Spinal cord (tissue), 10 donors: ENCODE measurements around the gene MMP25. TPM values are rescaled to one million over a fixed set of nuclear protein-coding genes. Genes with fewer than 3 reads are reported as not detected.
"Not testable (repeated sequence)": the region's sequence is repeated elsewhere in the genome, so short reads cannot be mapped to it uniquely, and the experiment has no call there.

ENCODE experiments used
- DNase-seq, 6 donors: peaks; one replicate each; pipeline versions ENCODE4 v3.0.0 to v3.0.0-alpha.2; 2013 to 2015; ENCODE audit warnings: low spot score in 6 of 6, low read depth in 4 of 6
- H3K27ac ChIP-seq: one replicate; pipeline ENCODE4 v1.5.1; 2013; ENCODE audit warnings: low read depth, low read length, control low read depth
- H3K27me3 ChIP-seq: one replicate; pipeline ENCODE4 v1.6.1; 2013; ENCODE audit warnings: low read length; ENCODE audit not compliant: control insufficient read depth, insufficient read depth
- H3K36me3 ChIP-seq: one replicate; pipeline ENCODE4 v1.6.1; 2013; ENCODE audit warnings: low read length; ENCODE audit not compliant: control insufficient read depth, insufficient read depth
- H3K4me1 ChIP-seq: one replicate; pipeline ENCODE4 v1.6.1; 2013; ENCODE audit warnings: low read length; ENCODE audit not compliant: control insufficient read depth, insufficient read depth
- H3K4me3 ChIP-seq: one replicate; pipeline ENCODE4 v1.5.1; 2013; ENCODE audit warnings: low read depth, low read length, control low read depth
- H3K9me3 ChIP-seq: one replicate; pipeline ENCODE4 v1.6.1; 2013; ENCODE audit warnings: low read length; ENCODE audit not compliant: control insufficient read depth, insufficient read depth
- WGBS: methylation state at CpG from one replicate; pipeline ENCODE4 v1.1.5; 2013; ENCODE audit warnings: missing lambda C conversion rate; ENCODE audit not compliant: insufficient coverage; 5-methylcytosine and 5-hydroxymethylcytosine counted together
- polyA plus RNA-seq, 2 donors: library from polyadenylated mRNA; unstranded; fragments of 120-200 nt; gene quantifications; one replicate each; pipeline ENCODE4 v1.2.1, GENCODE V29; 2013; ENCODE audit not compliant: insufficient read length in 2 of 2
- total RNA-seq, 2 donors: library from RNA; depleted of rRNA in 1 of 2; stranded (reverse); fragments of 120-200 nt in 1 of 2; fragments of >200 nt in 1 of 2; gene quantifications; one replicate each; pipeline versions ENCODE4 v1.2.3 to v1.2.4, GENCODE V29; 2013 to 2014
- donor health status: healthy.

Gene MMP25
- total and polyA plus RNA-seq, 4 donors: 1.2 to 10.5 (median 4.3) TPM

DNA sequence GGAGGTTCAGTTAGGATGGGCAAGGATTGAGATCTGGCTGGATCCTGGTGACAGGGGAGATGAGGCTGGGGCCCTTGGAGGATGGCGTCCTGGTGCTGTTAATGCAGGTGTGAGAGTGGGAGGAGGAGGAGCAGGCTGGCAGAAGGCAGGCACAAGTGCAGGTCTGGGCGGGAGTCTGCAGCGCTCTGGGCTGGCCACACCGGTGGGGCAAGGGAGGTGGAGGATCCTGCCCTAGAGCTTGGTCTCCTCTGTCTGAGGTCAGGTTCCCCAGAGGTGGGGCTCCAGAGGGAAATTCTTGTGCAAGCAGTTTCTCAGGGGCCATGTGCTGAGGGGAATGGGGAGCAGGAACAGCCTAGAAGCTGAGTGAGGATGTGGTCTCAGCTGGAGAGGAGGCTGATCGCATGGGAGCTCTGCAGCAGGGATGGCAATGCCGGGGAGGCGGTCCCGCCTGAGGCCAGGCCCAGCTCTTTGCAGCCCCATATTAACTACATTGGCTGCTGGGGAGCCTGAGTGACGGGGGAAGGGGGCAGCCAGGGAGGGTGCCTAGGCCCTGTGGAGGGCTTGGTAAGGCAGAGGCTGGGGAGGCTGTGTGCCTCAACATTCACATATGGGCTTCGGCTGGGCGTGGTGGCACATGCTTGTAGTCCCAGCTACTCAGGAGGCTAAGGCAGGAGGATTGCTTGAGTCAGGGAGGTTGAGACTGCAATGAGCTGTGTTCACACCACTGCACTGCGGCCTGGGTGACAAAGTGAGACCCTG, 6.4 kb downstream of the MMP25 start:
- H3K9me3 ChIP-seq, H3K4me3 ChIP-seq, DNase-seq, H3K4me1 ChIP-seq, H3K27ac ChIP-seq: not testable (repeated sequence)
- WGBS: no CpG with 5 or more reads among the region's 12 CpGs
- Histone ChIP-seq H3K27me3 (peaks cover 24% of the 10 kb centered on the region), H3K36me3 (peaks cover 29% of the 10 kb centered on the region)

DNA sequence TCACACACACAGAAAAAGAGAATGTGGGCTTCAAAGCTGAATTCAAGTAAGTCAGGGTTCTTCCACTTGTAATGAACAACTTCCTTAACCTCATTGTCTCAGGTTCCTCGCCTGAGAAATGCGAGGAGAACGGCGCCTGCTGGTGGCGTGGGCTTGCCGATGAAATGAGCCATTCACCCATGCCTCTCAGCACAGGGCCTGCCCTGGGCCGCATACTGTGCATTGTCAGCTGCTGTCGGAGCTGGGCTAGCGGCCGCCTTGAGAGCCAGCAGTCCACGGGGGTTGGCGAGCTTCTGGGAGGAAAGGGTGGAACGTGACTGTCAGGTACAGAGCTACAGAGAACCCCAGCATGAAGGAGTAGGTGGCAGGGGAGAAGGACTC, 7.0 kb downstream of the MMP25 start:
- not testable (repeated sequence) for H3K9me3 ChIP-seq, H3K4me3 ChIP-seq, H3K27ac ChIP-seq, DNase-seq
- Histone ChIP-seq H3K36me3 (peaks cover 29% of the 10 kb centered on the region), H3K27me3 (peaks cover 19% of the 10 kb centered on the region), H3K4me1 (peaks cover 12% of the 10 kb centered on the region)
- WGBS: 90% methylated on average over 6 of the region's 13 CpGs

DNA sequence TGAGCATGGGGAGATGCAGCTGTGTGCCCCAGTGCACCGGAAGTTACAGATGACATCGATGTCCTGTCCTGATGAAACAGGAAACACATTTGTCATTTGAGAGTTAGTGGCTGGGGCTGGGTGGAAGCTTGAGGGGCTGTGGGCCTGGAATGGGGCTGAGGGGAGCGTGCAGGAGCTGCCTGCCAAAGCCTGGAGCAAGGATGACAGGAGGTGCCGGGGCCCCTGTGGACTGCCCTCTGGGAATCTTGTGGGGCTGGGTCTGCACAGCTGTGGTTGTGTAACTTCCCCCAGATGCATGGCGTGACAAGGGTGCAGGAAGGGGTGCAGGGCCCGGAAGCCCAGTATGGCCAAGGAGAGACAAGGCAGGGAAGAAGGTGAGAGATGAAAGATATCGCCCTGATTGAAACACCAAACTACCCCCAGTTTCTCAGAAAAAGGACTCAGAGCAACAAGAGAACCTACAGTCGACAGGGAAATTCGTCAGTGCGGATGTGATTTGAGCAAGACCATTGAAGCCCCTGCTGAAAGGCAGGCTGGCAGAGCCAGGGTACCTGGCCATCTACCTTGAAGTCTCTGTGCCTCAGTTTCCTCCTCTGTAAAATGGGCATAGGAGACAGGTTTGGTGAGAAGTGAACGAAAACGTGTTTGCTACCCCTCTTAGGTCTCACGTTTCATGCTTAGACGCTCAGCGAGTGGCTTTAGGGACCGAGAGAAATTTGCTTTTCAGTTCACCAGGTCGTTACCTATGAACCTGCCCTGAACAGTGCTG, 8.8 kb downstream of the MMP25 start:
- H3K9me3 ChIP-seq: no peaks in the 10 kb centered on the region
- WGBS: 79% methylated on average over 15 of the region's 17 CpGs
- no peak for DNase-seq
- H3K27ac ChIP-seq: no peak overlapping the region
- H3K36me3 ChIP-seq: peaks cover 29% of the 10 kb centered on the region
- H3K4me1 ChIP-seq: peaks cover 22% of the 10 kb centered on the region
- H3K4me3 ChIP-seq: no peak overlapping the region
- H3K27me3 ChIP-seq: peaks cover 2% of the 10 kb centered on the region

DNA sequence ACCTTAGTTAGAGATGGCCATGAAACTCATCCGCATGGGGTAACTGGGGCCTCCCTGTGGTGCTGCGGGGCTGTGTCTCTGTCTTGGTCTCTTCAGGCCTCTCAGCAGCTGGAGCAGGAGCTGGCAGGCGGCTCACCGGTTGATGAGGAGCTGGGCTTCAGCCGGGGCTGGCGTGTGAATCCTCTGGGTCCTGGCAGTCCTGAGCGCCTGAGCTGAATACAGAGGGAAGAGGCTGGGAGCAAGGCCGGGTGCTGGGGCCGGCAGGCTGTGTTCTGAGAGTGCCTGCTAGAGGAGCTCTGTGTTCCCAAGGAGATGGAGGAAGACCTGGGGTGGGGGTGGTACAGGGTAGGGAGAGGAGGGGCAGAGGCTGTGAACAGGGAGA, 9.4 kb downstream of the MMP25 start:
- peak in 1 of 6 donors; percentile 12 for DNase-seq
- Histone ChIP-seq H3K36me3 (peaks cover 29% of the 10 kb centered on the region), H3K4me1 (peaks cover 22% of the 10 kb centered on the region)
- not testable (repeated sequence) for H3K27ac ChIP-seq, H3K27me3 ChIP-seq, H3K4me3 ChIP-seq, H3K9me3 ChIP-seq
- 18% methylated on average over 9 of the region's 9 CpGs for WGBS

DNA sequence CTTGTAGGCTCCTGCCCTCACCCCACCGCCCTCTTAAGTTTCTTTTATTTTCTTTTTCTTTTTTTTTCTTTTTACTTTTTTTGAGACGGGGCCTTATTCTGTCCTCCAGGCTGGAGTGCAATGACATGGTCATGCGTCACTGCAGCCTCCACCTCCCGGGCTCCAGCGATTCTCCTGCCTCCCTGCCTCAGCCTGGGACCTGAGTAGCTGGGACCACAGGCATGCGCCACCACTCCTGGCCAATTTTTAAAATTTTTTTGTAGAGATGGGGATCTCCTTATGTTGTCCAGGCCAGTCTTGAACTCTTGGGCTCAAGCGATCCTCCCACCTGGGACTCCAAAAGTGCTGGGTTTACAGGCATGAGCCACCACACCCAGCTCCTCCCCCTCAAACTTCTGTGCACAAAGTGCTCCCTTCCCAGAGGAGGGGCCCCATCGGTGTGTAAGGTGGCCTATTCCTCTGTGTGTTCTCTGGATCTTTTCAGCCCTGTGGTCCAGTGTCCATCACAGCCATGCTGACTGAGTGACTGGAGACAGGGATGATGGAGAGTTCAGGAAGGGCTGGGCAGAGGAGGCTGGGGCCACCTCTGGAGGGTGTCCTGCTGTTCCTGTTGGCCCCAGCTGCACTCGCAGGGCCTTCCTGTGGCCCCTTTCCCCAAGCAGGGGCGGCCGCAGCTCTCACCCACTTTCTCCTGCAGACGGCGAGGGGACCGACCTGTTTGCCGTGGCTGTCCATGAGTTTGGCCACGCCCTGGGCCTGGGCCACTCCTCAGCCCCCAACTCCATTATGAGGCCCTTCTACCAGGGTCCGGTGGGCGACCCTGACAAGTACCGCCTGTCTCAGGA, 10.2 kb downstream of the MMP25 start:
- DNase-seq: no peak
- H3K27ac ChIP-seq: no peak overlapping the region
- H3K27me3 ChIP-seq: no peaks in the 10 kb centered on the region
- H3K4me3 ChIP-seq: no peak overlapping the region
- 83% methylated on average over 8 of the region's 19 CpGs for WGBS
- H3K4me1 ChIP-seq: peaks cover 22% of the 10 kb centered on the region
- no peaks in the 10 kb centered on the region for H3K9me3 ChIP-seq
- peaks cover 29% of the 10 kb centered on the region for H3K36me3 ChIP-seq

DNA sequence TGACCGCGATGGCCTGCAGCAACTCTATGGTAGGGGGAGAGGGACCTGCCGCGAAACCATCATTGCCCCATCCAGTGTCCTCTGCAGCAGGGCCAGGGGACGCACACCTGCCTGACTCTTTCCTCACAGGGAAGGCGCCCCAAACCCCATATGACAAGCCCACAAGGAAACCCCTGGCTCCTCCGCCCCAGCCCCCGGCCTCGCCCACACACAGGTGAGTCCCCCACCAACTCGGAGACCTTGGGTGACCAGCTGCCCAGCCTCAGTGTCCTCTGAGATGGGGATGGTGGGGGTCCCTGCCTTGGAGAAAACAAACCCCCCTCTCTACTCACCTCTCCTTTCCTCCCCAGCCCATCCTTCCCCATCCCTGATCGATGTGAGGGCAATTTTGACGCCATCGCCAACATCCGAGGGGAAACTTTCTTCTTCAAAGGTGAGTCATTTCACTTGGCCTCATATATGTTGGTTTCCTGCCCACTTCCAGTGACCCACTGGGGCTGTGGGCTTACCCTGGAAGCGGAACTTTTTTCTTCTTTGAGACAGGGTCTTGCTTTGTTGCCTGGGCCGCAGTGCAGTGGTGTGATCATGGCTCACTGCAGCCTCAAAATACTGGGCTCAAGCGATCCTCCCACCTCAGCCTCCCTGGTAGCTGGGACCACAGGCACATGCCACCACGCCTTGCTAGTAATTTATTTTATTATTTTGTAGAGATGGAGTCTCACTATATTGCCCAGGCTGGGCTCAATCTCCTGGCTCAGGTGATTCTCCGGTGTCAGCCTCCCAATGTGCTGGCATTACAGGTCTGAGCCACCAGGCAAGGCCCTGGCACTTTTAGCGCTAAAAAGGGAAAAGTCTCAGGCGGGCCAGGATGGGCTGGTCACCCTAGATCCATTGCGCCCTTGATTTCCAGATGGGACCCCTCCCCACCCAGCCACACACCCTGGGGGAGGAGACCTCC, 11.1 kb downstream of the MMP25 start:
- Histone ChIP-seq H3K4me3 (peak overlapping the region; percentile 24), H3K4me1 (peaks cover 22% of the 10 kb centered on the region), H3K27me3 (no peaks in the 10 kb centered on the region), H3K36me3 (peaks cover 29% of the 10 kb centered on the region), H3K9me3 (no peaks in the 10 kb centered on the region), H3K27ac (no peak overlapping the region)
- WGBS: 92% methylated on average over 14 of the region's 22 CpGs
- DNase-seq: no peak

DNA sequence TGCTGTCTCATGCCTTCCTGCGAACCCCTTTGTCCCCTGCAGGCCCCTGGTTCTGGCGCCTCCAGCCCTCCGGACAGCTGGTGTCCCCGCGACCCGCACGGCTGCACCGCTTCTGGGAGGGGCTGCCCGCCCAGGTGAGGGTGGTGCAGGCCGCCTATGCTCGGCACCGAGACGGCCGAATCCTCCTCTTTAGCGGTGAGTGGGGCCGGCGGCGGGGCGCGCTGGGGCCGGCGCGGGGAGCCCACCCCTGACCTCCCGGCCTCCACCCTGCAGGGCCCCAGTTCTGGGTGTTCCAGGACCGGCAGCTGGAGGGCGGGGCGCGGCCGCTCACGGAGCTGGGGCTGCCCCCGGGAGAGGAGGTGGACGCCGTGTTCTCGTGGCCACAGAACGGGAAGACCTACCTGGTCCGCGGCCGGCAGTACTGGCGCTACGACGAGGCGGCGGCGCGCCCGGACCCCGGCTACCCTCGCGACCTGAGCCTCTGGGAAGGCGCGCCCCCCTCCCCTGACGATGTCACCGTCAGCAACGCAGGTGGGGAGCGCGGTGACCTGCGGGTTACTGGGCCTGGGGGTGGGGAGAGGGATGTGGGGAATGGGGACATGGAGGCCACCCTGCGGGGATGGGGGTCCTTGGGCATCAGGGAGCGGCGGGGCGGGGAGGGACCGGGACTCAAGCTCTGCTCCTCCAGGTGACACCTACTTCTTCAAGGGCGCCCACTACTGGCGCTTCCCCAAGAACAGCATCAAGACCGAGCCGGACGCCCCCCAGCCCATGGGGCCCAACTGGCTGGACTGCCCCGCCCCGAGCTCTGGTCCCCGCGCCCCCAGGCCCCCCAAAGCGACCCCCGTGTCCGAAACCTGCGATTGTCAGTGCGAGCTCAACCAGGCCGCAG, 12.0 kb downstream of the MMP25 start:
- Histone ChIP-seq H3K27ac (peak overlapping the region; percentile 15), H3K9me3 (no peaks in the 10 kb centered on the region), H3K4me1 (peaks cover 22% of the 10 kb centered on the region), H3K36me3 (peaks cover 29% of the 10 kb centered on the region), H3K27me3 (no peaks in the 10 kb centered on the region), H3K4me3 (peak overlapping the region; percentile 69)
- WGBS: 4% methylated on average over 71 of the region's 77 CpGs
- peak in 4 of 6 donors; percentile 20 to 86 (median 54) for DNase-seq

DNA sequence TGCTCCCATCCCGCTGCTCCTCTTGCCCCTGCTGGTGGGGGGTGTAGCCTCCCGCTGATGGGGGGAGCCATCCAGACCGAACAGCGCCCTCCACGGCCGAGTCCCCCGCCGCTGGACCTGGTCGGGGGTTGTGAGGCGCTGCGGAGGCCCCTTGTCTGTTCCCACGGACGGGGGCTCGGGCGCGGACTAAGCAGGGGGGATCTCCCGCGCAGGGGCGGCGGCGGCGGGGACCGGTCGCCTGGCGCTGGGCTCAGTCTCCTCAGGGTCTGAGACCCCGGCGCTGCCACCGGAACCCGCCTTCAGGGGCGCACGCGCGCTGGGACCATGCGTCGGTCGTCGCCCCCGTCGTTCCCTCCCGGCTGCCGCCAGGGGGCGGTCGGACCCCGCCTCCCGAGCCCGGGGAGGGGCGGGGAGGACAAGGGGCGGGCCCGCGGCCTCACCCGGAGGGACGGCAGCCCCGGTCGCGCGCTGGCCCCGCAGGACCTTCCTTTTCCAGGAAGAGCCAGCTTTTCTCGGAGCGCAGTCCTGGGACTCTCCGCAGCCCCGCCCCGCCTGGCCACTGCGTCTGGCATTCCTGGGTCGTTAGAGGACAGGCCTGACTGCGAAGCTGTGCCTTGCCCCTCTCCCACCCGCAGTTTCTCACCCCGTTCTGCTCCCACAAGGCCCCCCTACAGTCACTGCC, 12.8 kb downstream of the MMP25 start:
- WGBS: under 1% methylated on average over 64 of the region's 67 CpGs

More for the DNA sequence above, 12.8 kb downstream of the MMP25 start:
- Histone ChIP-seq H3K27me3 (no peaks in the 10 kb centered on the region), H3K36me3 (peaks cover 23% of the 10 kb centered on the region), H3K27ac (peak overlapping the region; percentile 52), H3K9me3 (no peaks in the 10 kb centered on the region), H3K4me3 (peak overlapping the region; percentile 69), H3K4me1 (peaks cover 22% of the 10 kb centered on the region)
- peak; percentile 54 to 96 (median 83) for DNase-seq
